GM18951 (cell line): ENCODE results near the gene SLC2A2.
"Not testable (repeated sequence)": the region's sequence is repeated elsewhere in the genome, so short reads cannot be mapped to it uniquely, and the experiment has no call there.

Source experiments
- POLR2A ChIP-seq: IDR thresholded peaks from 4 replicates; pipeline ENCODE4 v1.6.1; 2011; ENCODE audit warnings: mild to moderate bottlenecking; ENCODE audit not compliant: insufficient read length, insufficient read depth; ENCODE audit errors: extremely low read depth
- in situ Hi-C: fragments of 300-500 bp; cut with MboI; formaldehyde crosslinking; loops from one replicate; pipeline ENCODE4 v1.12.0; 2022; ENCODE audit warnings: low sequenced_read_pairs, mixed read lengths, inconsistent platforms; ENCODE audit not compliant: unreplicated experiment

The SLC2A2 gene

GRCh38 chr3:170991664-170992063 lies 34.9 kb downstream of the SLC2A2 start:
- in situ Hi-C loops, result no loop called here
- TF ChIP-seq POLR2A, result no peak

GRCh38 chr3:170989100-170989648 lies 37.3 kb downstream of the SLC2A2 start:
- in situ Hi-C loops, result no loop called here

GRCh38 chr3:170988378-170988777 lies 38.1 kb downstream of the SLC2A2 start:
- in situ Hi-C loops, result no loop called here
- TF ChIP-seq POLR2A, result no peak

More at GRCh38 chr3:170989100-170989648, 37.3 kb downstream of the SLC2A2 start:
- no peak for TF ChIP-seq POLR2A

GRCh38 chr3:170985304-170985703 lies 41.2 kb downstream of the SLC2A2 start:
- in situ Hi-C loops, result no loop called here
- no peak for TF ChIP-seq POLR2A

GRCh38 chr3:170982733-170983132 lies 43.8 kb downstream of the SLC2A2 start:
- TF ChIP-seq POLR2A, result no peak
- in situ Hi-C loops, result no loop called here

- in situ Hi-C loops, result no loop called here
- TF ChIP-seq POLR2A, result no peak
Observed at GRCh38 chr3:170980399-170980798, 46.1 kb downstream of the SLC2A2 start.

GRCh38 chr3:170977949-170978745 lies 48.4 kb downstream of the SLC2A2 start:
- TF ChIP-seq POLR2A, result no peak
- in situ Hi-C loops, result no loop called here

- in situ Hi-C loops, result no loop called here
- no peak for TF ChIP-seq POLR2A
Observed at GRCh38 chr3:170976190-170976519, 50.4 kb downstream of the SLC2A2 start.

GRCh38 chr3:170975283-170976189 lies 51.0 kb downstream of the SLC2A2 start:
- in situ Hi-C loops, result no loop called here
- TF ChIP-seq POLR2A, result no peak

GRCh38 chr3:170974872-170975271 lies 51.6 kb downstream of the SLC2A2 start:
- in situ Hi-C loops, result no loop called here
- TF ChIP-seq POLR2A, result no peak

- in situ Hi-C loops, result not testable (repeated sequence)
Observed at GRCh38 chr3:170972917-170973316, 53.6 kb downstream of the SLC2A2 start.

GRCh38 chr3:170967126-170967525 lies 59.4 kb downstream of the SLC2A2 start:
- in situ Hi-C loops, result loop anchor here (10.0 kb wide), 1 partner anchor 598 kb away; no protein-coding TSS in a partner anchor
- no peak for TF ChIP-seq POLR2A

- in situ Hi-C loops, result loop anchor here (10.0 kb wide), 1 partner anchor 598 kb away; no protein-coding TSS in a partner anchor
- TF ChIP-seq POLR2A, result no peak
Observed at GRCh38 chr3:170966495-170966894, 60.0 kb downstream of the SLC2A2 start.
